B cell (primary cell): ENCODE data around the gene SEMA4C. TPM values are rescaled to one million over a fixed set of nuclear protein-coding genes. Genes with fewer than 3 reads are reported as not detected.

Source experiments
- ATAC-seq: fragments of 200-7000 bp; cut with Tn5 transposase; one replicate; pipeline ENCODE4 v1.10.0; 2021; ENCODE audit warnings: low read depth, mild to moderate bottlenecking, moderate number of reproducible peaks, moderate library complexity
- CTCF ChIA-PET: fragments of 350-600 bp; sonication (Branson Sonifier 250); formaldehyde crosslinking; loops from one replicate; lab custom pipeline; 2021; ENCODE audit warnings: antibody characterized with exemption, inconsistent platforms; lab: Charles Lee
- POLR2A ChIA-PET: fragments of 350-600 bp; sonication (Branson Sonifier 250); formaldehyde crosslinking; loops from one replicate; lab custom pipeline; 2021; ENCODE audit warnings: antibody characterized with exemption; lab: Charles Lee
- DNase-seq: peaks from one replicate; pipeline ENCODE4 v3.0.0; 2013
- H2AFZ ChIP-seq: 2 replicates; pipeline ENCODE4 v1.6.1; 2012; ENCODE audit warnings: mild to moderate bottlenecking, low read depth, low read length; ENCODE audit not compliant: insufficient read depth, poor library complexity, severe bottlenecking
- H3K27ac ChIP-seq, 2 donors: 1 replicate in 1 of 2; 2 replicates in 1 of 2; pipeline ENCODE4 v1.5.1; 2012 to 2013; ENCODE audit warnings: low read length in 2 of 2, mild to moderate bottlenecking in 2 of 2, moderate library complexity in 1 of 2
- H3K27me3 ChIP-seq, 4 experiments: fragments of 200-600 bp in 1 of 4; sonication (generic) in 1 of 4; replicated peaks in 1 of 4; 1 replicate in 2 of 4; 2 replicates in 2 of 4; pipeline versions ENCODE4 v1.6.1 to v1.7.0; 2013 to 2016; ENCODE audit warnings: low read length in 3 of 4, mild to moderate bottlenecking in 2 of 4, mixed read lengths in 1 of 4, moderate library complexity in 1 of 4; ENCODE audit not compliant: insufficient read depth in 4 of 4, control insufficient read depth in 3 of 4; ENCODE audit errors: control extremely low read depth in 1 of 4
- H3K36me3 ChIP-seq, 2 experiments: replicated peaks in 1 of 2; 1 replicate in 1 of 2; 2 replicates in 1 of 2; pipeline versions ENCODE4 v1.6.1 to v1.7.1; 2013; ENCODE audit warnings: low read length in 1 of 2; ENCODE audit not compliant: insufficient read depth in 2 of 2, control insufficient read depth in 1 of 2; ENCODE audit errors: control extremely low read depth in 1 of 2, extremely low read depth in 1 of 2
- H3K4me1 ChIP-seq, 2 donors: fragments of 200-600 bp in 1 of 2; sonication (generic) in 1 of 2; 1 replicate in 1 of 2; 2 replicates in 1 of 2; pipeline versions ENCODE4 v1.5.1 to v1.6.1; 2013 to 2017; ENCODE audit warnings: low read length in 2 of 2; ENCODE audit not compliant: control insufficient read depth in 2 of 2, insufficient read depth in 2 of 2
- H3K4me2 ChIP-seq: replicated peaks from 2 replicates; pipeline ENCODE3; 2012; ENCODE audit warnings: mild to moderate bottlenecking, low read depth, low read length; ENCODE audit not compliant: poor library complexity, severe bottlenecking
- H3K4me3 ChIP-seq, 5 experiments: fragments of 200-600 bp in 1 of 5; sonication (generic) in 1 of 5; 1 replicate in 3 of 5; 2 replicates in 2 of 5; pipeline versions ENCODE4 v1.5.1 to v1.7.0; 2011 to 2016; ENCODE audit warnings: low read length in 4 of 5, mild to moderate bottlenecking in 4 of 5, low read depth in 2 of 5, control low read depth in 1 of 5, moderate library complexity in 1 of 5; ENCODE audit not compliant: insufficient read depth in 1 of 5; ENCODE audit errors: control extremely low read depth in 1 of 5, extremely low read depth in 1 of 5
- H3K79me2 ChIP-seq: fragments of 200-600 bp; sonication (generic); one replicate; pipeline ENCODE4 v1.6.0; 2016; ENCODE audit warnings: low read length; ENCODE audit not compliant: control insufficient read depth, insufficient read depth
- H3K9ac ChIP-seq: fragments of 200-600 bp; sonication (generic); 2 replicates; pipeline ENCODE4 v1.6.1; 2017; ENCODE audit warnings: mild to moderate bottlenecking, low read length, moderate library complexity
- H3K9me3 ChIP-seq, 3 donors: one replicate each; pipeline versions ENCODE4 v1.6.1 to v1.7.1; 2013; ENCODE audit warnings: low read length in 2 of 3; ENCODE audit not compliant: control insufficient read depth in 2 of 3, insufficient read depth in 1 of 3; ENCODE audit errors: control extremely low read depth in 1 of 3
- H4K20me1 ChIP-seq: 2 replicates; pipeline ENCODE4 v1.6.0; 2012; ENCODE audit warnings: mild to moderate bottlenecking, low read length; ENCODE audit not compliant: insufficient read depth, control insufficient read depth, poor library complexity, severe bottlenecking
- H3K27ac Mint-ChIP-seq: one replicate; pipeline ENCODE4 v1.8.0; 2021; ENCODE audit warnings: mixed read lengths
- H3K27me3 Mint-ChIP-seq: one replicate; pipeline ENCODE4 v1.8.0; 2021; ENCODE audit warnings: mixed read lengths
- H3K4me1 Mint-ChIP-seq: one replicate; pipeline ENCODE4 v1.8.0; 2021; ENCODE audit warnings: mixed read lengths
- H3K4me3 Mint-ChIP-seq: one replicate; pipeline ENCODE4 v1.8.0; 2021; ENCODE audit warnings: mixed read lengths
- H3K9me3 Mint-ChIP-seq: one replicate; pipeline ENCODE4 v1.8.0; 2022; ENCODE audit warnings: mixed read lengths; ENCODE audit not compliant: insufficient read depth
- CTCF ChIP-seq: fragments of 200-600 bp; IDR thresholded peaks from one replicate; pipeline ENCODE4 v1.8.0; 2022; ENCODE audit warnings: antibody characterized with exemption, mild to moderate bottlenecking
- EZH2 ChIP-seq: IDR thresholded peaks from 2 replicates; pipeline ENCODE4 v1.6.1; 2012; ENCODE audit warnings: borderline replicate concordance, low read depth, mild to moderate bottlenecking, moderate library complexity, low read length; ENCODE audit not compliant: insufficient read depth, poor library complexity, severe bottlenecking
- WGBS: methylation state at CpG from one replicate; pipeline ENCODE4 v1.1.5; 2013; ENCODE audit warnings: missing lambda C conversion rate; ENCODE audit not compliant: insufficient coverage; 5-methylcytosine and 5-hydroxymethylcytosine counted together
- intact Hi-C: fragments of 100-400 bp; cut with micrococcal nuclease; formaldehyde crosslinking; loops from one replicate; pipeline ENCODE4 v1.10.0; 2022
- polyA plus RNA-seq: library from polyadenylated mRNA; depleted of rRNA; stranded (reverse); fragments of >200 nt; gene quantifications from 2 replicates; pipeline ENCODE4 v1.2.3, GENCODE V29; 2012
- total RNA-seq, 2 donors: library from RNA; stranded (reverse); fragments of 120-200 nt in 1 of 2; gene quantifications; 1 replicate in 1 of 2; 2 replicates in 1 of 2; pipeline versions ENCODE4 v1.2.3 to v1.2.4, GENCODE V29; 2013 to 2022

SEMA4C gene
- total and polyA plus RNA-seq, 2 donors (not counting 1 experiment from before 2014, with no cell fraction given) = 0.28 to 0.94 TPM

- WGBS = 91% methylated on average over 17 of the region's 18 CpGs
- Histone ChIP-seq H3K4me3 (no peak overlapping the region), H3K27me3 (peaks cover 0 to 8% (median 0%) of the 10 kb centered on the region in 4 experiments), H4K20me1 (no peaks in the 10 kb centered on the region), H3K27ac (no peak overlapping the region), H3K36me3 (no peaks in the 10 kb centered on the region), H2AFZ (no peak overlapping the region), H3K9me3 (no peaks in the 10 kb centered on the region), H3K4me2 (peak overlapping the region; percentile 41), H3K79me2 (no peaks in the 10 kb centered on the region), H3K9ac (no peak overlapping the region), H3K4me1 (peaks cover 14 to 19% of the 10 kb centered on the region in 2 donors)
- TF ChIP-seq EZH2 (no peak), CTCF (no peak)
- Mint-ChIP-seq H3K27ac (peak overlapping the region; percentile 23), H3K4me1 (peaks cover 21% of the 10 kb centered on the region), H3K27me3 (no peaks in the 10 kb centered on the region), H3K4me3 (peak overlapping the region; percentile 39), H3K9me3 (no peaks in the 10 kb centered on the region)
- intact Hi-C loops = no loop called here
- CTCF ChIA-PET = interaction anchor here (0.7 kb wide), 1 partner anchor 13 kb away, joined by 3 read pairs; no protein-coding TSS in a partner anchor
- ATAC-seq (no peak), DNase-seq (no peak)
- POLR2A ChIA-PET = interaction anchor here (0.6 kb wide), 1 partner anchor 15 kb away, joined by 7 read pairs; no protein-coding TSS in a partner anchor
These were observed 17.7 kb upstream of the SEMA4C start for GRCh38 chr2:96887493-96888012.

GRCh38 chr2:96885432-96886347 is 15.8 kb upstream of the SEMA4C start:
- no peak overlapping the region for H3K27ac ChIP-seq
- no peak for TF ChIP-seq EZH2
- no peak for TF ChIP-seq CTCF
- H3K36me3 ChIP-seq = no peaks in the 10 kb centered on the region
- ChIA-PET CTCF (no interaction called here), POLR2A (no interaction called here)
- H2AFZ ChIP-seq = no peak overlapping the region
- intact Hi-C loops = no loop called here
- H3K9me3 ChIP-seq = no peaks in the 10 kb centered on the region
- 91% methylated on average over 22 of the region's 23 CpGs for WGBS
- H4K20me1 ChIP-seq = no peaks in the 10 kb centered on the region
- no peak overlapping the region for H3K4me3 ChIP-seq
- peaks cover 14 to 19% of the 10 kb centered on the region in 2 donors for H3K4me1 ChIP-seq
- ATAC-seq (no peak), DNase-seq (no peak)
- H3K27me3 ChIP-seq = peaks cover 0 to 8% (median 0%) of the 10 kb centered on the region in 4 experiments
- no peak overlapping the region for H3K9ac ChIP-seq
- peaks cover 17% of the 10 kb centered on the region for H3K4me1 Mint-ChIP-seq
- no peak overlapping the region for H3K27ac Mint-ChIP-seq
- no peaks in the 10 kb centered on the region for H3K9me3 Mint-ChIP-seq
- no peaks in the 10 kb centered on the region for H3K79me2 ChIP-seq
- no peaks in the 10 kb centered on the region for H3K27me3 Mint-ChIP-seq
- H3K4me2 ChIP-seq = no peak overlapping the region
- H3K4me3 Mint-ChIP-seq = no peak overlapping the region
